Karpas-422 (cell line): ENCODE measurements around the gene AGTRAP. TPM values are rescaled to one million over a fixed set of nuclear protein-coding genes. Genes with fewer than 3 reads are reported as not detected.

Source experiments
- DNase-seq: peaks from one replicate; pipeline ENCODE4 v3.0.0-alpha.2; 2015
- H2AFZ ChIP-seq: fragments of 200-600 bp; sonication (generic); 2 replicates; pipeline ENCODE4 v1.6.1; 2014; ENCODE audit warnings: antibody characterized with exemption, low read length, mixed read lengths
- H3K27ac ChIP-seq: fragments of 200-600 bp; sonication (generic); 2 replicates; pipeline ENCODE4 v1.5.1; 2014; ENCODE audit warnings: mild to moderate bottlenecking, low read length, moderate library complexity
- H3K27me3 ChIP-seq: fragments of 200-600 bp; sonication (generic); 2 replicates; pipeline ENCODE4 v1.6.1; 2014; ENCODE audit warnings: low read length, mixed read lengths
- H3K36me3 ChIP-seq: fragments of 200-600 bp; sonication (generic); 2 replicates; pipeline ENCODE4 v1.6.1; 2014; ENCODE audit warnings: low read length, mixed read lengths; ENCODE audit not compliant: insufficient read depth
- H3K4me1 ChIP-seq: fragments of 200-600 bp; sonication (generic); 2 replicates; pipeline ENCODE4 v1.6.1; 2014; ENCODE audit warnings: mild to moderate bottlenecking, low read length, mixed read lengths
- H3K4me2 ChIP-seq: fragments of 200-600 bp; sonication (generic); 2 replicates; pipeline ENCODE4 v1.6.1; 2014; ENCODE audit warnings: low read length, low read depth, mild to moderate bottlenecking; ENCODE audit not compliant: poor library complexity, severe bottlenecking
- H3K4me3 ChIP-seq: fragments of 200-600 bp; sonication (generic); 2 replicates; pipeline ENCODE4 v1.5.1; 2014; ENCODE audit warnings: mild to moderate bottlenecking, antibody characterized with exemption, low read length, mixed read lengths
- H3K79me2 ChIP-seq: fragments of 200-600 bp; sonication (generic); 2 replicates; pipeline ENCODE4 v1.6.1; 2014; ENCODE audit warnings: mild to moderate bottlenecking, low read length, mixed read lengths
- H3K9ac ChIP-seq: fragments of 200-600 bp; sonication (generic); 2 replicates; pipeline ENCODE4 v1.6.0; 2014; ENCODE audit warnings: low read length
- H3K9me2 ChIP-seq: fragments of 200-600 bp; sonication (generic), shearing (Covaris generic); replicated peaks from 2 replicates; pipeline ENCODE4 v1.6.0; 2014; ENCODE audit warnings: mild to moderate bottlenecking, low read length, moderate library complexity; ENCODE audit not compliant: insufficient read depth
- H3K9me3 ChIP-seq: fragments of 300-700, 200-600 bp; sonication (generic); 2 replicates; pipeline ENCODE4 v1.6.1; 2014; ENCODE audit warnings: low read length, mixed read lengths
- H4K20me1 ChIP-seq: fragments of 200-600 bp; sonication (generic); 2 replicates; pipeline ENCODE4 v1.6.1; 2014; ENCODE audit warnings: mild to moderate bottlenecking, antibody characterized with exemption, low read length, low read depth; ENCODE audit not compliant: insufficient read depth
- total RNA-seq: library from RNA; depleted of rRNA; stranded (reverse); fragments of >200 nt; shearing (Covaris generic); gene quantifications from 2 replicates; pipeline ENCODE4 v1.2.3, GENCODE V29; 2014; ENCODE audit warnings: low replicate concordance

The AGTRAP gene
- total RNA-seq, 1 experiment from 2014 or later = 24.3 TPM

DNA sequence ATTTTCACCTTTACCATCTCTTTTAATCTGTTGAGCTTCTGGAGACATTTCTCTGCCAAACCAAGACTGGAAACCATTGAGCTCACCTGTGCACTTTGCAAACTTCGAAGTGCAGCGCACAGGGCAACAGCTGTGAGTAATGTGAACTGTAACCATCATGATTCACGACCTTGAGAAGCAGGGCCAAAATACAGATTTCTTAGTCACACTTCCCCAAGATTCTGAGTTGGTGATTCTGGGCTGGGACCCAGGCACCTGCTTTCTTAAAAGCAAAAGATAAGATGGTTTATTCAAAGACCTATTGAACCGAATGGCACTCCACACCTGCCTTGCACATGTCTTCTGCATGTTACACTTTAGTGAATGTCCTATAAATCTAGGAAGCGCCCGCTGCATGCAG, 10.2 kb downstream of the AGTRAP start:
- Histone ChIP-seq H3K4me1 (no peaks in the 10 kb centered on the region), H3K9me3 (no peaks in the 10 kb centered on the region), H3K9ac (no peak overlapping the region), H3K27ac (no peak overlapping the region), H3K4me3 (no peak overlapping the region), H3K36me3 (no peaks in the 10 kb centered on the region), H3K27me3 (no peaks in the 10 kb centered on the region), H3K9me2 (no peaks in the 10 kb centered on the region), H2AFZ (no peak overlapping the region), H3K4me2 (no peak overlapping the region), H4K20me1 (peaks cover 5% of the 10 kb centered on the region; the same call in 1 of the 2 replicates), H3K79me2 (no peaks in the 10 kb centered on the region)
- DNase-seq = no peak

DNA sequence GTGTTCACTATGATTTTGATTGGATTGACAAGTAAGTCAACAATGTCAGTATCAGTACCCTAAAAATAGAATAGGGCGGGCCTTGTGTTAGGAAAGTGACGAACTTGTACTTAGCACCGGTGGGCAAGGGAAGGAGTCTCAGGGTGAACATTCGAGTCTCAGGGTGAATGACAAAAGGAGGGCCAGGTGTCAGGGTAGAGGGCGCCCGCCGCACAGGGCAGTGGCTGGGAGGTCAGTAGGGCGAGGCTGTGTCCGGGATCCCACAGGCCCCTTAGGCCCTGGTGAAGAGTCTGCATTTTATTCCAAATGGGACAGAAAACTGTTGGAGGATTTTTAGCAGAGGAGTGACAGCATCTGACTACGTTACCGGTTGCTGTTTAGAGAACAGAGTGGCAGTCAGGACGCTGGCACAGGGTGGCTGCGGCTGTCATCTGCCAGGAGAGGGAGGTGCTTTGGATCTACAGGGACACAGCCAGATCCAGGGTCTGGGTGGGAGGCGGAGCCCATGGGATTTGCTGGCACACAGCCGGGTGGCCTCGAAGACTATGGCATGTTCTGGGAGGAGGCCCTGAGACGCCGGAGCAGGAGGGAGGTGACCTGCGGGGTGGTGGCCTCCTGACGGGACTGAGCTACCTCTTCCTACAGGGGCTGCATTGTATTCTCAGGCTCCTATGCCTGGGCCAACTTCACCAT, 11.0 kb downstream of the AGTRAP start:
- H3K79me2 ChIP-seq = no peaks in the 10 kb centered on the region
- H3K4me2 ChIP-seq = no peak overlapping the region
- no peaks in the 10 kb centered on the region for H3K36me3 ChIP-seq
- H3K27ac ChIP-seq = no peak overlapping the region
- no peak overlapping the region for H3K4me3 ChIP-seq
- H4K20me1 ChIP-seq = no peaks in the 10 kb centered on the region
- no peak for DNase-seq
- no peaks in the 10 kb centered on the region for H3K4me1 ChIP-seq
- no peak overlapping the region for H2AFZ ChIP-seq
- H3K9ac ChIP-seq = no peak overlapping the region
- H3K9me2 ChIP-seq = no peaks in the 10 kb centered on the region
- H3K27me3 ChIP-seq = no peaks in the 10 kb centered on the region
- no peaks in the 10 kb centered on the region for H3K9me3 ChIP-seq

DNA sequence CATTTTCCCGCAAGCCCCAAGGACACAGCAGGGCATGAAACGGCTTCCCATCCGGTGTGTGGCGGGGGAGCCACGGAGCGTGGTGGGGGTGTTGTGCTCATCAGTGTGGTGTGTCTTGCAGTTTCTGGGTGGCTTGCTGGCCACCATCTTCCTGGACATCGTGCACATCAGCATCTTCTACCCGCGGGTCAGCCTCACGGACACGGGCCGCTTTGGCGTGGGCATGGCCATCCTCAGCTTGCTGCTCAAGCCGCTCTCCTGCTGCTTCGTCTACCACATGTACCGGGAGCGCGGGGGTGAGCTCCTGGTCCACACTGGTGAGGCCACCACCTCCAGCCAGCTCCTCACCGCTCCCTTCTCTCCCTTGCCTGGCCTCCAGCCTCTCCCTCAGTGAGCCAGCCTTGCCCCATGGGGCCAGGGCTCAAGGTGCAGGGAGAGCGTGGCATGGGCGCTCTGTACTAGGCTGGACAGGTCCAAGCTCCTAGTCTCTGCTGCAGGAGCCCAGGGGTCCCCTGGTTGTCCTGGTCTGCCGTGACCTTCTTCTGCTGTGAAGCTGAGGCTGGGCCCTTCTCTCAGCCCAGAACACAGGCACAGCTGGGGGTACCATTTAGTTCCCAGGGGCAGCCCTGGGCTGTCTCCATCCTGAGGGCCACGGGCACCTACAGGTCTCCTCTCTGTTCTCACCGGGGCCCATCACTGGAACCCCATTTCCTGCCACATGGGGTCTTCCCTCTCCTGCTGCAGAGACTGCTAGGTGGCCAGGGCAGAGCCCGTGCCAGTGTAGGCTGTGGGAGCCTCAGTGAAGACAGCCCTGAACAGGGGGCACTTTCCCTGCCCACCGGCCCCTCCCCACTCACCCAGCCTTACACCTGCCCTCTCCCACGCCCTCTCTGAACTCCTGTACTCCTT, 12.6 kb downstream of the AGTRAP start:
- H3K27ac ChIP-seq = no peak overlapping the region
- H3K4me3 ChIP-seq = no peak overlapping the region
- H2AFZ ChIP-seq = no peak overlapping the region
- H3K27me3 ChIP-seq = no peaks in the 10 kb centered on the region
- H3K79me2 ChIP-seq = no peaks in the 10 kb centered on the region
- no peaks in the 10 kb centered on the region for H3K36me3 ChIP-seq
- no peaks in the 10 kb centered on the region for H3K9me2 ChIP-seq
- H3K9me3 ChIP-seq = no peaks in the 10 kb centered on the region
- no peaks in the 10 kb centered on the region for H3K4me1 ChIP-seq
- no peak overlapping the region for H3K9ac ChIP-seq
- H3K4me2 ChIP-seq = no peak overlapping the region
- no peak for DNase-seq
- H4K20me1 ChIP-seq = no peaks in the 10 kb centered on the region

DNA sequence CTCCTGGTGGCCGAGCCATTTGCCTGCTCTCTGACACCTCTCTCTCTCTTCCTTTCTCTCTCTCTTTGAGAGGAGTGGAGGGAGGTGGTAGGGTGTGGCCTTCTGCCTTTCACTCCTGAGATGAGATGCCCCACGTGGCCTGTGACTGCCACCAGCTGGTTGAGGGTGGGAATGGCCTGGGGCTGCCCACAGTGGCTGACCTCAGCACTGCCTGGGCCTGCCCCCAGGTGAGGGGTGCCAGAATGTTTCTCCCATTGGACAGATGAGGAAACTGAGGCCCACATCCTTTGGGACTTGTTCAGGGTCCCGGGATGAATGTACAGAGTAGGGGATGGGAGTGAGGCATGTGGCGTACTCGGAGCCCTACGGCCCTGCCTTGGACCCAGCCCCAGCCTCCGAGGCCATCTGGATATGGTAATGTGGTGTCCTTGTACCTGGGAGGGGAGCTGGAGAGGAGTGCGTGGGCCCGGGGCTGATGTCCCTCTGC, 13.3 kb downstream of the AGTRAP start:
- no peaks in the 10 kb centered on the region for H3K4me1 ChIP-seq
- no peaks in the 10 kb centered on the region for H3K27me3 ChIP-seq
- DNase-seq = peak; percentile 52
- no peaks in the 10 kb centered on the region for H4K20me1 ChIP-seq
- H3K9me3 ChIP-seq = no peaks in the 10 kb centered on the region
- no peaks in the 10 kb centered on the region for H3K36me3 ChIP-seq
- no peaks in the 10 kb centered on the region for H3K9me2 ChIP-seq
- H3K27ac ChIP-seq = no peak overlapping the region
- no peaks in the 10 kb centered on the region for H3K79me2 ChIP-seq
- no peak overlapping the region for H3K4me2 ChIP-seq
- H2AFZ ChIP-seq = no peak overlapping the region
- no peak overlapping the region for H3K4me3 ChIP-seq
- no peak overlapping the region for H3K9ac ChIP-seq

DNA sequence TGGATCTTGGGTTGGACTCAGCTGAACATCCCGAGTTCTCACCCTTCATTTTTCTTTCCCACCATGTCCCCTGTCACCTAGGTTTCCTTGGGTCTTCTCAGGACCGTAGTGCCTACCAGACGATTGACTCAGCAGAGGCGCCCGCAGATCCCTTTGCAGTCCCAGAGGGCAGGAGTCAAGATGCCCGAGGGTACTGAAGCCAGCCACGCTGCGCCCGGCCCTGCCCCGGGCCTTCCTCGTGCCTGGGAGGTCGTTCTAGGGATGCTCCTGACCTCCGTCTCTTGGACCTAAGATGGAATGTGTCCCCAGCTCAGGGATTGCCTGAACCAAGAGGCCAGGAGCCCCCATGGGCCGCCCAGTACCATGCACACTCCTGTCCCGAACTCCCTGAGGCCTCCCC, 14.1 kb downstream of the AGTRAP start:
- Histone ChIP-seq H3K9me3 (no peaks in the 10 kb centered on the region), H3K9me2 (no peaks in the 10 kb centered on the region), H3K79me2 (no peaks in the 10 kb centered on the region), H3K27me3 (no peaks in the 10 kb centered on the region), H3K9ac (no peak overlapping the region), H3K4me2 (no peak overlapping the region), H3K4me3 (no peak overlapping the region), H3K36me3 (no peaks in the 10 kb centered on the region), H2AFZ (no peak overlapping the region), H3K4me1 (no peaks in the 10 kb centered on the region), H3K27ac (no peak overlapping the region), H4K20me1 (no peaks in the 10 kb centered on the region)
- DNase-seq = no peak

DNA sequence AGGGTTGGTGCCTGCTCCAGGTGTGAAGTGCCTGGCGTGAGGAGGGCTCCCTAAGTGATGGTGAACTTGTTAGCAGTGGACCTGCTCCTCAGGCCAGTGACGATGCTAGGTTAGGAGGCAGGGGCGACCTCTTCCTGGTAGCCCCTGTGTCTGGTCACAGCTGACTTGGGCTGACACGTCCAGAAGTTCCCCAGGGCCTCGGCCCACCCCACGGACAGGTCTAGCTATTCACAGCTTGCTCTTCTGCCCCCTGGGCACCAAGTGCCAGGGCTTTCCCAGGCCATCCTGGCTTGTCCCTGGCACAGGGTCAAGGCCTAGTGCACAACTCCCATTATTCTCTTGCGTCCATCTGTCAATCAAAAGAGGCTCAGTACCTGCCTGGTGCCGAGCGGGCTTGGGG, 15.2 kb downstream of the AGTRAP start:
- Histone ChIP-seq H3K79me2 (no peaks in the 10 kb centered on the region), H3K27ac (no peak overlapping the region), H3K4me3 (no peak overlapping the region), H3K27me3 (no peaks in the 10 kb centered on the region), H3K9me2 (no peaks in the 10 kb centered on the region), H3K9ac (no peak overlapping the region), H3K36me3 (no peaks in the 10 kb centered on the region), H4K20me1 (no peaks in the 10 kb centered on the region), H3K9me3 (no peaks in the 10 kb centered on the region), H3K4me2 (no peak overlapping the region), H3K4me1 (no peaks in the 10 kb centered on the region), H2AFZ (no peak overlapping the region)
- DNase-seq = no peak

DNA sequence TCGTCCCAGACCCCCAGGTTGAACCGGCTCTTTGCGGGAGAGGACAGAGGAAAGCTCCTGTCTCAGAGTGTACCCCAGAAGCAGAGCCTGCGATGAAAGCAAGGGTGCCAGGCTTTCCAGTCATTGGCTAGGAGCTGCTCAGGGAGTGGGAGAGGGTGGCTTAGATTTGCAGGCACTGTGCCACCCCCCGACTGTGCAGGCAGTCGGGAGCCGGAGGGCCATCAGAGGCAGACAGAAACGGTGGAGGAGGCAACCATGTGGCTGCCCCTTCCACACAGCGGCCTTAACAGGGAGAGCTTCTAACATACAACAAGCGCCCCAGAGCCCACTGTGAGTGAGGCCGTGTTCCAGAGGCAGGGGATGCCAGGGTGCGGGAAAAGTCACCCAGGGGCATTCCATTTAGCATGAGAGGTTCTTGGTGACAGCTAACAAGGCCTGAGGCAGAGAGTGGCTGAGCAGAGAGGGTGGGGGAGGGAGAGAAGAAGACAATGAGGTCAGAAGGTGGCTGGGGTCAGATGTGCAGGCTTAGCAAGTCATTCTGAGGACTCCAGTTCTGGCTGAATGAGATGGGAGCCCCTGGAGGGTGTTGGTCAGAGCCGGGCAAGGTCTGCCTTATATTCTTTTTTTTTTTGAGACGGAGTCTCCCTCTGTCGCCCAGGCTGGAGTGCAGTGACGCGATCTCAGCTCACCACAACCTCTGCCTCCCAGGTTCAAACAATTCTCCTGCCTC, 16.6 kb downstream of the AGTRAP start:
- no peaks in the 10 kb centered on the region for H4K20me1 ChIP-seq
- no peak overlapping the region for H3K9ac ChIP-seq
- H3K79me2 ChIP-seq = no peaks in the 10 kb centered on the region
- DNase-seq = no peak
- H3K27me3 ChIP-seq = no peaks in the 10 kb centered on the region
- H3K36me3 ChIP-seq = no peaks in the 10 kb centered on the region
- no peaks in the 10 kb centered on the region for H3K4me1 ChIP-seq
- no peaks in the 10 kb centered on the region for H3K9me3 ChIP-seq
- no peak overlapping the region for H2AFZ ChIP-seq
- H3K27ac ChIP-seq = no peak overlapping the region
- H3K4me3 ChIP-seq = no peak overlapping the region
- no peaks in the 10 kb centered on the region for H3K9me2 ChIP-seq
- no peak overlapping the region for H3K4me2 ChIP-seq
